ENCODE data around the gene HERC3.

DNA sequence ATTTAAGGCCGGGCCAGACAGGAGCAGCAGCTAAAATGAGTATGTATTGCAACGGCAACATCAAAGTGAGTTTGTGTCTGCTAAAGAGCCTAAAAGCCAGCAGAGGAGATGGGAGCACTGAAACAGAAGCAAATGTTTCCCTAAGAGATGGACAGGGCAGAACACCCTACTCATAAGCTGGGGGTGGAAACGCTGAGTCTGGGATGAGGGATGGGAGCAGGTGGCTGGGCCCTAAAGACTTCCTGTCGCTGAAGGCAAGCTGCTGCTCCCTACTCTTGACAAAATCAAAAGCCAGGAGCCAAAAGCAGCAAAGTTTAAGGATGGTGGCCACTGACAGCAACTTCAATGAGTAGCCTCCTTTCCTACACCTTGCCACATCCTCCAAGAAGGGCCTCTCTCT lies 145.9 kb downstream of the HERC3 start:
- TF ChIP-seq GATA3 (IDR thresholded peaks at IDR 0.05; ENCODE audit: low read depth, low read length) (no peak), GATA2 (IDR thresholded peaks at IDR 0.05; ENCODE audit: low read depth, low read length) (no peak)

Measured in SH-SY5Y (cell line).